Measurements from ENCODE around the gene NPR1. TPM values are rescaled to one million over a fixed set of nuclear protein-coding genes. Genes with fewer than 3 reads are reported as not detected.
"Not testable (repeated sequence)": the region's sequence is repeated elsewhere in the genome, so short reads cannot be mapped to it uniquely, and the experiment has no call there.

NPR1 gene
- total RNA-seq, 1 donor, result 3.9 TPM

- peak overlapping the region; percentile 90 for H3K4me3 ChIP-seq (ENCODE audit: low read depth, low read length)
- DNase-seq (ENCODE audit: low read depth), result no peak
- no peak for TF ChIP-seq CTCF (IDR thresholded peaks at IDR 0.05; ENCODE audit: insufficient read depth, low read depth, low read length)
These were observed 19.3 kb upstream of the NPR1 start for GRCh38 chr1:153659175-153659534.

- H3K4me3 ChIP-seq (ENCODE audit: low read depth, low read length), result peak overlapping the region; percentile 90
- TF ChIP-seq CTCF (IDR thresholded peaks at IDR 0.05; ENCODE audit: insufficient read depth, low read depth, low read length), result no peak
- DNase-seq (ENCODE audit: low read depth), result no peak
These were observed 18.8 kb upstream of the NPR1 start for GRCh38 chr1:153659656-153660055.

GRCh38 chr1:153661111-153661708 is 17.3 kb upstream of the NPR1 start:
- H3K4me3 ChIP-seq (ENCODE audit: low read depth, low read length), result no peak overlapping the region
- TF ChIP-seq CTCF (IDR thresholded peaks at IDR 0.05; ENCODE audit: insufficient read depth, low read depth, low read length), result no peak
- no peak for DNase-seq (ENCODE audit: low read depth)

GRCh38 chr1:153662269-153662668 is 16.2 kb upstream of the NPR1 start:
- H3K4me3 ChIP-seq (ENCODE audit: low read depth, low read length), result no peak overlapping the region
- DNase-seq (ENCODE audit: low read depth), result no peak
- TF ChIP-seq CTCF (IDR thresholded peaks at IDR 0.05; ENCODE audit: insufficient read depth, low read depth, low read length), result no peak

GRCh38 chr1:153663211-153663610 is 15.3 kb upstream of the NPR1 start:
- no peak overlapping the region for H3K4me3 ChIP-seq (ENCODE audit: low read depth, low read length)
- no peak for TF ChIP-seq CTCF (IDR thresholded peaks at IDR 0.05; ENCODE audit: insufficient read depth, low read depth, low read length)
- peak; percentile 47 for DNase-seq (ENCODE audit: low read depth)

- no peak for TF ChIP-seq CTCF (IDR thresholded peaks at IDR 0.05; ENCODE audit: insufficient read depth, low read depth, low read length)
- H3K4me3 ChIP-seq (ENCODE audit: low read depth, low read length), result no peak overlapping the region
- no peak for DNase-seq (ENCODE audit: low read depth)
These were observed 11.0 kb upstream of the NPR1 start for GRCh38 chr1:153667439-153667838.

GRCh38 chr1:153668672-153669071 is 9.8 kb upstream of the NPR1 start:
- not testable (repeated sequence) for DNase-seq (ENCODE audit: low read depth); H3K4me3 ChIP-seq (ENCODE audit: low read depth, low read length)
